Measurements from ENCODE around the gene FBXL7.

The FBXL7 gene

DNA sequence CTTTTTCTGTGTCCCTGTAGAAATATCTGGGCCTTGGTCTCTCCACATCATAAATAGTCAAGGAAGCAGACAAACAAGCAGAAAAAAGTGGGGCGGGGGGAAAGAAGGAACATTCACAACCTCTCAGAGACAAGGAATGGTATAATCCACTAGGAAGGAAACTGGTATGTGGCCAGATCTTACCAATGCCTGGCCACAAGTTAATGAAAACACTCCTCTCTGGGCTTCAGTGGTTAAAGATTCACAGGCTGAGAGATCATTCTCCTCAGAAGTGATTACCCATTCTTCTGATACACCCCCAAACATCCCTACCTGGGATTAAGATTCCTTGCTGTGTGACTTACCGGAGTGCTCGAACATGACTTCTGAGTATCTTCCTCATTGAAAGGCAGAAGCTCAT, 389.0 kb downstream of the FBXL7 start:
- DNase-seq (ENCODE audit: low read depth) = no peak

DNA sequence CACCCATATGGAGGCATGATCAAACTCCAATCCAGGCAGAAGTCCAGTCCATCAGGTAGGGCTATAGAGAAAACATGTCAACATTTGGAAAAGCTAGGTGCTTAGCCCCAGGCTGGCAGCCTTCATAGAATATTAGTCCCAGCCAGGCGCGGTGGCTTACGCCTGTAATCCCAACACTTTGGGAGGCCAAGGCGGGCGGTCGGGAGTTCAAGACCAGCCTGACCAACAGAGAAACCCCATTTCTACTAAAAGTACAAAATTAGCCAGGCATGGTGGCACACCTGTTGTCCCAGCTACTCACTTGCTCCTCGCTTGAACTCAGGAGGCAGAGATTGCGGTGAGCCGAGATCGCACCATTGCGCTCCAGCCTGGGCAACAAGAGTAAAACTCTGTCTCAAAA, 393.9 kb downstream of the FBXL7 start:
- DNase-seq (ENCODE audit: low read depth) = no peak

DNA sequence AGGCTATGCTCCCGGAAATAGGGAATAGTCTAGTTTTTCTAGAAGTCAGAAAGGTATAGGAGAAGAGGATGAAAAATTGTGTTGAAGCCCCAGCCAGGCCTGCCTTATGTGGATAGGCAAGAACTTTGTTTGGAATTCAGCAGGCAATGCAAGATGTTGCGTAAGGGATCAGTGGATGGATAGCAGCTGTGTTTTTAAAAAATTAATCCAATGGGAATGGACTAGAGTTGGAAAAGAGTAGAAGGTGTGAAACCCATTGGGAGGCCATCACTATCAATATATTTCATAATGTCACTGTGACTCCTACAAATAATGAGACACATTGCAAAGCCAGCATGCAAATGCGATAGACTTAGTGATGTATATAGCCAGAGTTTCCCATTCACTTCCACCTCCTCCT, 397.7 kb downstream of the FBXL7 start:
- no peak for DNase-seq (ENCODE audit: low read depth)

DNA sequence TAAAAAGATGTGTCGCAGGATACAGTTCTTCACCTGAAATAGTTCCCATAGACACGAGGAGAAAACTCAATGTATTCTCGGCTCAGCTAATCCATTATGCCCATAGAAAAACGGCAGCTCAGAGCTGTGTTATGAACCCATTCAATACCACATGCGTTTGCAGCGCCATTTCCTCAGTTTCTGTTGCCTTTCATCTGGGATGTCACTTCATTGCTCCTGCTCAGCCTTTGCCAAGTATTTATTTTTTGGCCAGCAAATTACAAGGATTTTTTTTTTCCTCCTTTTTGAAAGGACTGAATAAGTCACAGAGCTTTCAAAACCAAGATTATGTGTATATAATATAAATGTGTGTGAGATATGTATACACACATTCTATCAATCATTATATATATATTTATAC, 398.7 kb downstream of the FBXL7 start:
- DNase-seq (ENCODE audit: low read depth) = no peak

DNA sequence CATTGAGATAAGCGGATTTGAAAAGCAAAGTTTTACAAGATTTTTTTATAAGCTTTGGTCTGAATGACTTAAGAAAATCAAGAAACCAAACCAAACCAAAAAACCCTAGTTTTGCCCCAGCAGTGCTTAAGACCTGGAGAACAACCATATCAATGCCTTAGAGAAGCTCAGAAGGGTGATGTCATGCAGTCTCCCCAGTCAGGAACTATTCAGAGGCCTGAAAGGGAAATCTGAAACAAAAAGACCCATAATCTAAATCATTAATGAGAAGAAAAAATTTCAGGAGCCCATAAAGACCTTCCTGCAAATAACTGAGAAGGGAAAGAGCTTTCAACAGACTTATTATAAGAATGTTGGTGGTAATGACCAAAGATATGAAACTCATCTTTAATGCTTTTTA, 399.5 kb downstream of the FBXL7 start:
- DNase-seq (ENCODE audit: low read depth) = no peak

DNA sequence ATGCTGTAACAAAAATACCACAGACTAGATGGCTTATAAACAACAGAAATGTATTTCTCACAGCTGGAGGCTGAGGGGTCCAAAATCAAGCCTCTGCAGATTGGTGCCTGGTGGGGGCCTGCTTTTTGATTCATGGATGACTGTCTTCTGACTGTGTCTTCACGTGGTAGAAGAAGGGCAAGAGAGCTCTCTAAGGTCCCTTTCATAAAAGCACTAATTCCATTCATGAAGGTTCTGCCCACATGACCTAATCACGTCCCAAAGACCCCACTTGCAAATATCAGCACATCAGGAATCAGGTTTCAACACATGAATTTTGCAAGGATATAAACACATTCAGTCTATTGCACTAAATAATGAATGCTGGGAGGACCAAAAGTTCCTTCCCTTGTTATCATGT, 401.2 kb downstream of the FBXL7 start:
- no peak for DNase-seq (ENCODE audit: low read depth)

DNA sequence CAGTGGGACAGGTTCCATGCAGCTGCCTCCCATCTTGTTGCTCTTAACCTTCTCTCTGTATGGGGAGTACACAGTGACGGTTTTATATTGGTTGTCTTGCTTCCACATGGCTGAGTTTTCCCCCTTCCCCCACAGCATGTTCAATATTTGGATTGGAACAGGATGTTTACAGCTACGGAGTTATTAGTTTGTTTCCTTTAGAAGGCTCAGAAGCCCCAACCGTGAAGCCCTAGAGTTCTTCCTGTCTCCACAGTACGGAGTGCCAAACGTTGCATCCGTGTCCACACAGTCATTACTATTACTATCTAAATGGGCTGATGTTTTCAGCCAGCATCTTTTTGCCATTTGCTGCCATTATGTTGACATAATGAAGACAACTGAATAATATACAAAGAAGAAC, 402.1 kb downstream of the FBXL7 start:
- DNase-seq (ENCODE audit: low read depth) = no peak

DNA sequence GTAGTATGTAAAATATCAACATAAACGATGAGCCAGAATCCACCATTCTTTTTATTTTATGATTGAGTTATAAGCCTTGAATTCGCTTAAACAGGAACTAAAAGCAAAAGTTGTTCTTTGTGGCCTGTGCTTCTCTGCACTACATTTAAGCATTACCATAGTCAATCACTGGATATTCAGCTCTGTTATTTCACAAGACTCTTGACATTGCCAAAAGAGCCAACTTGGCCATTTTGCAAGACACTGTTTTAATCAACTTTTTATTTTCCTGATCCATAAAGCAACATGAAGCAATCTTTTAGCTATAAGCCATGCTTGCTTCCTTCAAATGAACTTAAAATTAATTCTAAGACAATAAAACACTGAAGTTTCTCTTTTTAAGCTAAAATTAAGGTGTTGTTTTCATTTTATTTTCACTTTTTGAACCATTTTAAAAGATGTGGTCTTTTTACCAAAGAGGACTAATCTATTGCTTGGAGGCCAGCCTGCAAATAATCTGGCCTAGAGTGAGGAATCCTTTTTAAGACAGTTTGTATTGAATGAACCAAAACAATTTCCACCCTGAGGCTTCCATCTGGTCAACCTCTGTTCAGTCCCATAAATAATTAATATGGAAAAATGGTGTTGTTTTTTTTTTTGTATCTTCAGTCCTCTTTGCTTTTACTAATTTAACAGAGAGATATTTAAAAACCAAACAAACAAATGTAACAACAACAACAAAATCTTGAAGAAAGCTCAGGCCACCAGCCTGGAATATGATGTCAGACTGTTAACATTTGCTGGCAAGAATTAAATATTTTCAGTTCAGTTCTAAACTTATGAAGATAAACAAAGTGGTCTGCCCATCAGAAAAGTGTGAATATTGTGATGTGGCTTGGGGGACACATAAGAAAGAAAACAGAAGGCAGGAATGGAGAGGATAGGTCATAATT, 405.2 kb downstream of the FBXL7 start:
- DNase-seq (ENCODE audit: low read depth) = no peak

DNA sequence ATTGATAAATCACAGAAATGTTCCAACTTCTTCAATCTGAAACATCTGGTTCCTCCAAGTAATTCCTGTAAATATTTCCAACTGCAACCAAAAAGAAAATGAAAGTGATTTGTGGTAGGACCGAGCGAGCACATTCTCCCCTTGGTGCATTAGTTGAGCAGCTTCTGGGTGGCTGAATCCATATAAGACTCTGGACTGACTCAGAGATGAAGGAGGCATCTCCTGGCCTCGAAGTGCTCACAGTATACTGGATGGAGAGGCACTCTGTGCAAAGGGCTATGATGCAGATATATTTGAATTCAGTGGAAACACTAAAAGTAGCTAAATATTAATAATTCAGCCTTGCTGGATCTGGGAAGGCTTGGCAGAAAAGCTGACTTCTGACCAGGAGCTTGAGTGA, 414.7 kb downstream of the FBXL7 start:
- no peak for DNase-seq (ENCODE audit: low read depth)

DNA sequence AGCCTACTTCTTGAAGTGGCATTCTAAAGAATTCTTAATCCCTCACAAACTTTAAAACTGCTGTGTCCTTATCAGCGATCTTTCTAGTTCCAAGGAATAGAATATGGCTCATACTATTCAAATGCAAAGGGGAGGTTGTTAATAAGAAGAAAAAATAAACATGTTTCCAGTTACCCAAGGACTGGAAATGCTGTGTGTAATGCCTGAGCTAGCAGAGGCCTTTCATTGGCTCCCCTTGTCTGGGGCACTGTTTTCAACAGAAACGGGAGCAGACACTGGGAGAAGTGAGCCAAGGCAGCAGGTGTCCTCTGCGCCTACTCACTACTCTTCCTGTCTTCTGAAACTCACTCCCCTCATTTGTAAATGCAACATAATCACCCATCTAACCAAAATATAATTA, 426.6 kb downstream of the FBXL7 start:
- DNase-seq (ENCODE audit: low read depth) = no peak

DNA sequence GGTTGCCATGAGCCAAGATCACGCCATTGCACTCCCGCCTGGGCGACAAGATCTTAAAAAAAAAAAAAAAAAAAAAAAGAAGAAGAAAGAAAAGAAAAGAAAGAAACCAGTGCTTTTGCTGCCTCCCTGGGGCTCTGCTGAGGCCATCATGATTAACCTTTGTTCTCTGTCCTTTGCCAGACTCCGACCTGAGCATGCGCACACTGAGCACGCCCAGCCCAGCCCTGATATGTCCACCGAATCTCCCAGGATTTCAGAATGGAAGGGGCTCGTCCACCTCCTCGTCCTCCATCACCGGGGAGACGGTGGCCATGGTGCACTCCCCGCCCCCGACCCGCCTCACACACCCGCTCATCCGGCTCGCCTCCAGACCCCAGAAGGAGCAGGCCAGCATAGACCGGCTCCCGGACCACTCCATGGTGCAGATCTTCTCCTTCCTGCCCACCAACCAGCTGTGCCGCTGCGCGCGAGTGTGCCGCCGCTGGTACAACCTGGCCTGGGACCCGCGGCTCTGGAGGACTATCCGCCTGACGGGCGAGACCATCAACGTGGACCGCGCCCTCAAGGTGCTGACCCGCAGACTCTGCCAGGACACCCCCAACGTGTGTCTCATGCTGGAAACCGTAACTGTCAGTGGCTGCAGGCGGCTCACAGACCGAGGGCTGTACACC, 427.9 kb downstream of the FBXL7 start:
- no peak for DNase-seq (ENCODE audit: low read depth)

DNA sequence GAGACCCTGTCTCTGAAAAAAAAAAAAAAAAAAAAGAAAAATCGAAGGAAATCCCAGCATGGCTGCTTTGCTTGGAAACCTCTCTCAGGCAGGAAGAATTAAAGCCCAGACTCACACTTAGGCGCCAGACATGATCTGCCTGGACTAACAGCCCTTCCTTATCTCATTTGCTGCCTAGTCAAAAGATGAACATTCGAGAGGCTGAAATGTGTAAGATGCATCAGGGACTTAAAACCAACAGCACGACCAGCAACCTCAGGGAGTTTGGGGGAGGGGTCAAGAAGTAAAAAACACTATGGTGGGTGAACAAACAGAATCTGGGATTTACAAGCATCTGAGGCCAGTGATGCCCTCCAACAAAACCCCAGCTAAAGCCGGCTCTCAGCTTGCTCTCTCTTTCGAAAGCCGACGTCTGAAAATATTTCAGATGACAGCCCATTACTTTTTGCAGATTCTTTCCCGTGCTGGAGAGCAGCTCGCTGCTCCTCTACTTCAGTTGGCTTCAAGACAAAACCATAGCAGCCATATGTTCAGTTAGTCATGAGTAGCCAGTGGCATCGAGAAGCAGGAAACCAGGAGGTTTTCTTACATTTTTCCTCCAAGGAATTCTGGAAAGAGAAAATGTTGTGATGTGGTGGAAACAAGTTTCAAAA, 429.8 kb downstream of the FBXL7 start:
- DNase-seq (ENCODE audit: low read depth) = no peak

DNA sequence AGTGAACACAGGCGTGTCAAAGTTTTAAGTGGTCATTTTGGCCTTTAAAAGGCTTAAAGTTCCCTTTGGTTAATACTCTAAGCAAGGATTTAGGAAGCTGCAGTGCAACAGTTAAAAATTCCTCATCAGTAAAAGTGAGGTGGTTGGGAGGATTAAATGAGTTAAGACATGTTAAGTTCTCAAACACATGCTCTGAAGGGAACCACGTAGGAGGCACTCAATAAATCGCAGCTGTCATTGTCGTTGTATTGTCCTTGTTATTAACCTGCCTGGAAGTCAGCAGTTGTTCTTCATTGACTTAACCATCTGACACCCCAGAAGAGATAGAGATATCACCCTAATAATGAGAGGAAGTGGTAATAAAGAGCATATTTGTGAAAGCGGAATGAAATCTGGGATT, 432.1 kb downstream of the FBXL7 start:
- DNase-seq (ENCODE audit: low read depth) = no peak

DNA sequence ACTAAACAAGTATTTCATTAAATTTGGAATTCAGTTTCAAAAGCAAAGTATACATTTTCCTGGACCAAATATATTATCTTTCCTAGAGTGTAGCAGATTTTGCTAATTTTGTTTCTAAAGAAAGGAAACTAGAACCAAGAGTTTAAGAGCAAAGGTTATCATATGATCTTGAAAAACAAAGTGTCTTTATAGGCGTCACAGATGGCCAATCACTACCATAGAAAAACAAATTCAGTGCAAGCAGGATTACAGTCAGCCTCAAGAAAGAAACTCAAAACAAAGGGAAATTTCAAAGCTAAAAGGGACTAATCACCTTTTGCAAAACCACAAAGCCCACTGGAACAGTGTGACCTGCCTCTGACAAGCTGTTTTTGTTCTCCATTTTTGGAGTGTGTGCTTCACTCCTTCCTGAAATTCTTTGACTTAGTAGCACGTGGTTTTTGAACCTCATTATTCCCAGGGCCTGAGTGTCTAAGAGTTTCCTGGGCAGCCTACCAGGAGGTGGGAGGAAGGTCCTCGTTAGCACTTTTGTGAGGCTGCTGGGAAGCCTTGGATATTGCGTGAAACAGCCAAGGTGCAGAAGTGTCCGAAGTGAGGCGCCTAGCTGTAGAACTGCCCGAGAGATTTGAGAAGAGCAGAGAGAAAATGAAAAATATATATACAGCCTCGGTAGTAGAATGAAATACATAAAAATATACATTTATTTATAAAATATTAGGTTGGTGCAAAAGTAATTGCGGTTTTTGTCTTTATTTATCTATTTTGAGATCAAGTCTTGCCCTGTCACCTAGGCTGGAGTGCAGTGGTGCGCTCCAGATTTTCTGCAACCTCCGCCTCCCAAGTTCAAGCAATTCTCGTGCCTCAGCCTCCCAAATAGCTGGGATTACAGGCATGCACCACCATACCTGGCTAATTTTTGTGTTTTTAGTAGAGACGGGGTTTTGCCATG, 433.6 kb downstream of the FBXL7 start:
- DNase-seq (ENCODE audit: low read depth) = no peak

DNA sequence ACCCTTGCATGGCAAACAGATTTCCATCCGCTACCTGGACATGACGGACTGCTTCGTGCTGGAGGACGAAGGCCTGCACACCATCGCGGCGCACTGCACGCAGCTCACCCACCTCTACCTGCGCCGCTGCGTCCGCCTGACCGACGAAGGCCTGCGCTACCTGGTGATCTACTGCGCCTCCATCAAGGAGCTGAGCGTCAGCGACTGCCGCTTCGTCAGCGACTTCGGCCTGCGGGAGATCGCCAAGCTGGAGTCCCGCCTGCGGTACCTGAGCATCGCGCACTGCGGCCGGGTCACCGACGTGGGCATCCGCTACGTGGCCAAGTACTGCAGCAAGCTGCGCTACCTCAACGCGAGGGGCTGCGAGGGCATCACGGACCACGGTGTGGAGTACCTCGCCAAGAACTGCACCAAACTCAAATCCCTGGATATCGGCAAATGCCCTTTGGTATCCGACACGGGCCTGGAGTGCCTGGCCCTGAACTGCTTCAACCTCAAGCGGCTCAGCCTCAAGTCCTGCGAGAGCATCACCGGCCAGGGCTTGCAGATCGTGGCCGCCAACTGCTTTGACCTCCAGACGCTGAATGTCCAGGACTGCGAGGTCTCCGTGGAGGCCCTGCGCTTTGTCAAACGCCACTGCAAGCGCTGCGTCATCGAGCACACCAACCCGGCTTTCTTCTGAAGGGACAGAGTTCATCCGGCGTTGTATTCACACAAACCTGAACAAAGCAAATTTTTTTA, 436.7 kb downstream of the FBXL7 start:
- DNase-seq (ENCODE audit: low read depth) = no peak

DNA sequence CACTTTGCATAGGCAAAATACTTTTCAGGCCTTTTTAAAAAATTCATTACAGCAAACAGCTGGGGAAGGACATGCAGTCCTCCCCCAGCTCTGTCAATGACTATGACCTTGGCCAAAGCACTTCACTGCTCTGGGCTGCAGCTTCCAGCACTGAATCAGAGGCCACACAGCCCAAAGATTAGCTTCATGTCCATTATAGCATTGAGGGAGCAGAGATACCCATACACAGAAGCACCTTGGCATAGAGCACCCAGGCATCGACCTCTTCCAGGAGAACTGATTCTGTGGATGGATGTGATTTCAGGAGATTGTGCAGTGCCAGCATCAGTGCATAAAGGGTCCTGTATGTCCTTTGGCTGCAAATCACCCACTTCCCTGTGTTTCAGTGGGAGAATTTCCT, 437.7 kb downstream of the FBXL7 start:
- DNase-seq (ENCODE audit: low read depth) = no peak

DNA sequence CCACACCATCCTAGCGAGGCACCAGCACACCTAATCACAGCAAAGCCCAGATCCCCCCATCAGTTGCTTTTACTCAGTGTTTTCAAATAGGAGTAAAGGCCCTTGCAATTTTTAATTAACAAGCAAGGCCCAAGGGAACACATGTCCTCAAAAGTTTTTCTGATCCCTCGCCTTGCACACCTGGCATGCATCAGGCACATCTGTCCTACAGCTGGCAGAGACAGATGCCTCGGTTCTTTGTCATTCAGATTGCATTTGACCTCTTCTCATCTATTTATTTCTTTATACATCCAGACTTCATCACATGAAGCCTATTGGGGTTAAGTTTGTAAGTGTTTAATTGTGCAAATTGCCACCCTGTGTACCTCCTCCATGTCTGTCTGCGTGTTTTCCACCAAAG, 438.2 kb downstream of the FBXL7 start:
- no peak for DNase-seq (ENCODE audit: low read depth)

DNA sequence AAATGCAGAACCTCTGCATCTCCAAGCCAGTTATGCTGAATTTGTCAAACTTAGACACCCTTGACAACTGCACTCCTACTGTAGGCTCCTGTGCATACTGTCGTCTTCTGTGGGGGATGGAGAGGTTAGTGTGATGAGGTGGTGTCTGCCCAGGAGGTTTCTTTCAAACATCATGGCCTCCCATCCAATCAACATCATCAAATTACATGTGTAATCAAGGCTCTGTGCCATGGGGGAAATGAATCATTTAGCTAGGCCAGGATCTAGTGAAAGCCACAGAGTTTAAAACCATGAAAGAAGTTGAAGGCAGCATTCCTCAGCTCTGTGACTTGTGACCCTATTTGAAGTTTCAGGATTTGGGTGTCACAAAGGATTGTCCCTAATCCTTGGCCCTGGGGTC, 439.0 kb downstream of the FBXL7 start:
- no peak for DNase-seq (ENCODE audit: low read depth)

DNA sequence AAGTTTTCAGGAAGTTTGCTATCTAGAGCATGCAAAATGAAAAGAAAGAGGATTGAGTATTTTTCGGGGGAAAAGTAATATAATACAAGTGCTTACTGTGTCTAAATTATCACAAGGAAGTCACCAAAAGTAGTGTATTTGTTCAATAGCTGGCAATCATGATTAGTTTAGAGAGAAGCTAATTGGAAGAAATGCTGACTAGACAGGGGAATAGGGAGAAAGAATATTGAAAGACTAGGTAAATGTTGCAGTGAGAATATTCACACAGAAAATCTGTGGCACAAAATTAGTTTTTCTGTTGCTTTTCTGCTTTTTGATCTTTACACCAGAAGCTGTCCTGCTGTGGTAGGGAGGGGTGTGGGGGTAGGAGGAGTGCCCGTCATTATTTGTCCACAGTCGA, 440.9 kb downstream of the FBXL7 start:
- no peak for DNase-seq (ENCODE audit: low read depth)

DNA sequence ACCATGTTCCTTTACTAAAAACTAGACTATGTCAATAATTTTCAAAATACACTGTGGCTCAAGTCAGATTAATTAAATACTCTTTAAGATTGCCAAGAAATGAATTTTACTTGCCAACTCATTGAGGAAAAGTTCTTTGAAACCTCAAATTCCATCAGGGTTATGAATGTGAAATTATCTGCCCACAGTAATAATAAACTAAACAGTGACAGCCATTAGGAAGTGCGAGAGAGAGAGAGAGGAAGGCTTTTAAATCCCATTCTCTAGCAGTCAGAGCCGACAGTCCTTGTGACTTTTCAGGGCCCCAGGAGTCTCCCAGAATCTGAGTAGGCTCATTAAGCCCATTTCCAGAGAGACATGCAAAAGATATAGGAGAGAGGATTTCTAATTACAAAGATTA, 443.5 kb downstream of the FBXL7 start:
- DNase-seq (ENCODE audit: low read depth) = no peak

DNA sequence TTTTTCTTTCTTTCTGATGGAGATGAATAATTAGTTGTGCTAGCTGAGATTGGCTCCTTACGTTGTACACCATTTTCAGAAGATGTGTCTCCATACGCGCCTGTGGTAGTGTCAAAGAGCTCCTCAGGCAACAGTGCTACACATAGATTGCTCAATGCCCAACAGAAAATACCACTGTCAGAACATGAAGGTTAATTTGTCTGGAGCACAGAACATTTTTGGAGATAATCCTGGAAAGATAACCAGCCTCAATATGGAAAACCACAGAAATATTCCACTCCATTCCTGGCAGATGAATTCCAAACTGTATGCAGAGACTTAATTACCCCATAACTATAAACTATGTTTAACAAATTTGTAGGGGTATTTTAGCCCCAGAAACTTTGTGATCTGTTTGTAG, 446.0 kb downstream of the FBXL7 start:
- no peak for DNase-seq (ENCODE audit: low read depth)
